Measurements from ENCODE around the gene HPS4. TPM values are rescaled to one million over a fixed set of nuclear protein-coding genes. Genes with fewer than 3 reads are reported as not detected.

HPS4 gene
- total and polyA plus RNA-seq, 10 of the 15 experiments (the other 5 are each of a cell fraction or from before 2014, with no cell fraction given): 11.7 to 36.7 (median 30.8) TPM

DNA sequence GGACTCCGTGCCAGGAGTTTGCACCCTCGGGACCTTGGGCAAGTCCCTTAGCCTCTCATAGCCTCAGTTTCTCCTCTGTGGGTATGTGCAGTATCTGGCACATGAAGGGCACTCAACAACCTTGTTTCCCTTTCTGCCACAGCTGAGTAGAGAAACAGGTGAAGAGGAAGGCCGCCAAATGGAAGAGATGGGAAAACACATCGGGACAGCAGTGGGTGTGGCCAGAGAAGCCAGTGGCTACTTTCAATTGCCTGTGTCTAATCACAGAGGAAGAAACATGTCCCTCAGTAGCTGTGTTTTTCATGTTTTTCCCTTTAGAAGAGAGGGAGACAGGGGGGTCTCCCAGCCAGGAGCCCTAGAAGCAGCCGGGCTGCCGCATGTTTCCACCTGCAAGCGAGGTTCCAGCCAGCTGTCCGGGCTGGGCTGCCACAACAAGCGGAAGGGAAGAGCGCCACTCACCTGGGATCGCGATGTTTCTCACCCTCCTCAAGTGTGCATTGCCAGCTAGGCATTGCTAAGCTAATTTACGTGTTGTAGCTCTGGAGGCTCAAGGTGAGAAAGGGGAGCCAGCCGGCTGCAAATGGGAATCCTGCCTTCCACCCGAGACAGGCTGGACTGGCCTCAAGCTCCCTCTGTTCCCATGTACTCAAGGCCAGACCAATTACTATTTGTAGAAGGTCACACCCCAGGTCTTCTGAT lies 37.9 kb downstream of the HPS4 start:
- intact Hi-C loops (cut with micrococcal nuclease; ENCODE audit: unreplicated experiment) (no loop called here), in situ Hi-C loops (cut with MboI) (no loop called here)
- H3K9ac ChIP-seq (ENCODE audit: control insufficient read depth, insufficient read depth, low read length): no peak overlapping the region
- DNase-seq (ENCODE audit: low read depth, low spot score) (no peak), ATAC-seq (no peak), FAIRE-seq (no peak)
- TF ChIP-seq SREBF2 (IDR thresholded peaks at IDR 0.05; ENCODE audit: low read length) (no peak), RCOR1 (conservative IDR thresholded peaks at IDR 0.05; ENCODE audit: low read depth, low read length) (no peak)
- TF ChIP-seq, protein P1, sequence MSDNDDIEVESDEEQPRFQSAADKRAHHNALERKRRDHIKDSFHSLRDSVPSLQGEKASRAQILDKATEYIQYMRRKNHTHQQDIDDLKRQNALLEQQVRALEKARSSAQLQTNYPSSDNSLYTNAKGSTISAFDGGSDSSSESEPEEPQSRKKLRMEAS (IDR thresholded peaks at IDR 0.05; ENCODE audit: low read depth, low read length): no peak
- TF ChIP-seq, protein P2, sequence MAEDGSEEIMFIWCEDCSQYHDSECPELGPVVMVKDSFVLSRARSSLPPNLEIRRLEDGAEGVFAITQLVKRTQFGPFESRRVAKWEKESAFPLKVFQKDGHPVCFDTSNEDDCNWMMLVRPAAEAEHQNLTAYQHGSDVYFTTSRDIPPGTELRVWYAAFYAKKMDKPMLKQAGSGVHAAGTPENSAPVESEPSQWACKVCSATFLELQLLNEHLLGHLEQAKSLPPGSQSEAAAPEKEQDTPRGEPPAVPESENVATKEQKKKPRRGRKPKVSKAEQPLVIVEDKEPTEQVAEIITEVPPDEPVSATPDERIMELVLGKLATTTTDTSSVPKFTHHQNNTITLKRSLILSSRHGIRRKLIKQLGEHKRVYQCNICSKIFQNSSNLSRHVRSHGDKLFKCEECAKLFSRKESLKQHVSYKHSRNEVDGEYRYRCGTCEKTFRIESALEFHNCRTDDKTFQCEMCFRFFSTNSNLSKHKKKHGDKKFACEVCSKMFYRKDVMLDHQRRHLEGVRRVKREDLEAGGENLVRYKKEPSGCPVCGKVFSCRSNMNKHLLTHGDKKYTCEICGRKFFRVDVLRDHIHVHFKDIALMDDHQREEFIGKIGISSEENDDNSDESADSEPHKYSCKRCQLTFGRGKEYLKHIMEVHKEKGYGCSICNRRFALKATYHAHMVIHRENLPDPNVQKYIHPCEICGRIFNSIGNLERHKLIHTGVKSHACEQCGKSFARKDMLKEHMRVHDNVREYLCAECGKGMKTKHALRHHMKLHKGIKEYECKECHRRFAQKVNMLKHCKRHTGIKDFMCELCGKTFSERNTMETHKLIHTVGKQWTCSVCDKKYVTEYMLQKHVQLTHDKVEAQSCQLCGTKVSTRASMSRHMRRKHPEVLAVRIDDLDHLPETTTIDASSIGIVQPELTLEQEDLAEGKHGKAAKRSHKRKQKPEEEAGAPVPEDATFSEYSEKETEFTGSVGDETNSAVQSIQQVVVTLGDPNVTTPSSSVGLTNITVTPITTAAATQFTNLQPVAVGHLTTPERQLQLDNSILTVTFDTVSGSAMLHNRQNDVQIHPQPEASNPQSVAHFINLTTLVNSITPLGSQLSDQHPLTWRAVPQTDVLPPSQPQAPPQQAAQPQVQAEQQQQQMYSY (CRISPR knock-in tag; IDR thresholded peaks at IDR 0.05): no peak
- H3K27ac ChIP-seq (ENCODE audit: control insufficient read depth, insufficient read depth): no peak overlapping the region
- H3K36me3 ChIP-seq (ENCODE audit: control insufficient read depth in 2 of 2, insufficient read depth in 2 of 2, low read length in 1 of 2): peaks cover 0 to 13% of the 10 kb centered on the region in 2 experiments; a peak in 3 of 4 replicates
- no peaks in the 10 kb centered on the region for H3K9me3 ChIP-seq (replicated peaks; ENCODE audit: control insufficient read depth, insufficient read depth, low read length)
- H4K20me1 ChIP-seq (ENCODE audit: control insufficient read depth, insufficient read depth): no peaks in the 10 kb centered on the region
- H3K27me3 ChIP-seq (replicated peaks in 1 of 2; ENCODE audit: control insufficient read depth in 2 of 2, insufficient read depth in 2 of 2, low read length in 1 of 2): no peaks in the 10 kb centered on the region
- no peak overlapping the region for H3K4me2 ChIP-seq (ENCODE audit: control insufficient read depth, insufficient read depth)
- peaks cover under 1% of the 10 kb centered on the region for H3K79me2 ChIP-seq (ENCODE audit: control insufficient read depth, insufficient read depth, low read length)
- H3K4me1 ChIP-seq (ENCODE audit: control insufficient read depth, insufficient read depth, low read length): no peaks in the 10 kb centered on the region
- no peak overlapping the region for H3K4me3 ChIP-seq
- ChIA-PET SMC1A (ENCODE audit: uncharacterized antibody, unreplicated experiment) (interaction anchor here (1.1 kb wide), 1 partner anchor 15 kb away, joined by 3 read pairs; no protein-coding TSS in a partner anchor), CTCF (no interaction called here), POLR2A (no interaction called here), RAD21 (ENCODE audit: unreplicated experiment) (no interaction called here)
- WGBS (ENCODE audit: insufficient coverage, insufficient replicate concordance, low lambda C conversion rate, missing lambda C conversion rate): 93% methylated on average over 15 of the region's 15 CpGs
- BruUV-seq (replicated peaks): no TSS peak
- no peak overlapping the region for H2AFZ ChIP-seq (ENCODE audit: control insufficient read depth, low read depth, low read length)

Measured in GM12878 (cell line).